ENCODE data around the gene PPT2. TPM values are rescaled to one million over a fixed set of nuclear protein-coding genes. Genes with fewer than 3 reads are reported as not detected.

Gene PPT2
- total and polyA plus RNA-seq, 2 of the 13 experiments (the other 11 are each of a cell fraction or from before 2014, with no cell fraction given) = 39.2 to 61.8 TPM

DNA sequence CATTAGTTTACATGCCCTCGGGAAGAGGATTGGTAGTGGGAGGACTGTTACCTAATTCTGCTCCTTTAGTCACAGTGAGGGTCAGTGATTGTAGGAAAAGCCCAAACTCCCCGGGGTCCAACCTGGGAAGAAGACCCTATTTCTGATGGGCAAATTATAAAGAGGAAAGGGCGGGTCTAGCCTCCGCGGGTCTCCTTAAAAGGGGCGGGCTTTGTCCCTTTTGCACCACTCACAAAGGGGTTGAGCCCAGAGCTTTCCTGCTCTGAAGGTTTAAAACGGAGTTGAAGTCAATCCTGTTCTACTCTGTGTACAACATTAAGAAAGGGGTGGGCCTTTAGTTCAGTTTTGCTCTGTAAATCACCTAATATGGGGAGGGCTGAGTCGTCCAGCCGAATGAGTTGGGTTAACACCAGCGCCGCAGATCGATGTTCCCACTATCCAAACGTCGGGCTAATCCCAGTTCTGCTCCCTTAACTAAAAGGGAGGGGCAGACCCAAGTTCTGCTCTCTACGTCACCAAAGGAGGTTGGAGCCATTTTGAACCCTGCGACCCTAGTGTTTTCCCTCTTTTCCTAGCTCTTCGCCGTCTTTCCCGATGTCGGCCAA, 23.3 kb downstream of the PPT2 start (continued):
- TF ChIP-seq KAT2B (IDR thresholded peaks at IDR 0.05; ENCODE audit: borderline replicate concordance, low read depth, low read length) (no peak), ZNF589 (CRISPR knock-in tag; conservative IDR thresholded peaks at IDR 0.05) (no peak), ZNF260 (CRISPR knock-in tag; IDR thresholded peaks at IDR 0.05; ENCODE audit: borderline replicate concordance, low read depth) (no peak), HHEX (CRISPR knock-in tag; IDR thresholded peaks at IDR 0.05) (0 out of 2 replicates have a peak, but pooled peaks have one; percentile 3), ZNF614 (CRISPR knock-in tag; IDR thresholded peaks at IDR 0.05; ENCODE audit: borderline replicate concordance) (peak; percentile 21; the same call in 1 of the 2 replicates), KLF12 (CRISPR knock-in tag; IDR thresholded peaks at IDR 0.05; ENCODE audit: borderline replicate concordance) (no peak), SRSF9 (IDR thresholded peaks at IDR 0.05; ENCODE audit: borderline replicate concordance, insufficient read depth, low read depth, low read length, poor library complexity, severe bottlenecking) (no peak), MAF1 (CRISPR knock-in tag; IDR thresholded peaks at IDR 0.05; ENCODE audit: borderline replicate concordance) (no peak), PHF5A (CRISPR knock-in tag; IDR thresholded peaks at IDR 0.05; ENCODE audit: low read depth, unreplicated experiment) (peak; percentile 17), DPF2 (CRISPR knock-in tag; IDR thresholded peaks at IDR 0.05; ENCODE audit: borderline replicate concordance, low read depth) (no peak), ZSCAN22 (CRISPR knock-in tag; IDR thresholded peaks at IDR 0.05) (no peak), MIER3 (CRISPR knock-in tag; IDR thresholded peaks at IDR 0.05; ENCODE audit: borderline replicate concordance) (peak; percentile 50; the same call in 1 of the 2 replicates), TEAD2 (CRISPR knock-in tag; IDR thresholded peaks at IDR 0.05) (no peak), ZNF496 (CRISPR knock-in tag; IDR thresholded peaks at IDR 0.05; ENCODE audit: insufficient replicate concordance) (no peak), MTA3 (CRISPR knock-in tag; IDR thresholded peaks at IDR 0.05) (no peak), SIX4 (CRISPR knock-in tag; IDR thresholded peaks at IDR 0.05) (no peak), ZNF557 (CRISPR knock-in tag; IDR thresholded peaks at IDR 0.05) (no peak), MTF2 (CRISPR knock-in tag; IDR thresholded peaks at IDR 0.05; ENCODE audit: borderline replicate concordance) (no peak), DR1 (CRISPR knock-in tag; IDR thresholded peaks at IDR 0.05) (no peak), CBX2 (IDR thresholded peaks at IDR 0.05; ENCODE audit: low read depth, low read length) (no peak), CBX2 (CRISPR knock-in tag; IDR thresholded peaks at IDR 0.05; ENCODE audit: low read depth) (no peak), YEATS2 (CRISPR knock-in tag; IDR thresholded peaks at IDR 0.05; ENCODE audit: borderline replicate concordance) (no peak), RBM22 (optimal IDR thresholded peaks at IDR 0.05; ENCODE audit: low read length) (no peak), RORA (CRISPR knock-in tag; IDR thresholded peaks at IDR 0.05) (no peak)
- TF ChIP-seq, protein P1, sequence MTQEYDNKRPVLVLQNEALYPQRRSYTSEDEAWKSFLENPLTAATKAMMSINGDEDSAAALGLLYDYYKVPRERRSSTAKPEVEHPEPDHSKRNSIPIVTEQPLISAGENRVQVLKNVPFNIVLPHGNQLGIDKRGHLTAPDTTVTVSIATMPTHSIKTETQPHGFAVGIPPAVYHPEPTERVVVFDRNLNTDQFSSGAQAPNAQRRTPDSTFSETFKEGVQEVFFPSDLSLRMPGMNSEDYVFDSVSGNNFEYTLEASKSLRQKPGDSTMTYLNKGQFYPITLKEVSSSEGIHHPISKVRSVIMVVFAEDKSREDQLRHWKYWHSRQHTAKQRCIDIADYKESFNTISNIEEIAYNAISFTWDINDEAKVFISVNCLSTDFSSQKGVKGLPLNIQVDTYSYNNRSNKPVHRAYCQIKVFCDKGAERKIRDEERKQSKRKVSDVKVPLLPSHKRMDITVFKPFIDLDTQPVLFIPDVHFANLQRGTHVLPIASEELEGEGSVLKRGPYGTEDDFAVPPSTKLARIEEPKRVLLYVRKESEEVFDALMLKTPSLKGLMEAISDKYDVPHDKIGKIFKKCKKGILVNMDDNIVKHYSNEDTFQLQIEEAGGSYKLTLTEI (CRISPR knock-in tag; conservative IDR thresholded peaks at IDR 0.05) = no peak
- TF ChIP-seq, protein P2, sequence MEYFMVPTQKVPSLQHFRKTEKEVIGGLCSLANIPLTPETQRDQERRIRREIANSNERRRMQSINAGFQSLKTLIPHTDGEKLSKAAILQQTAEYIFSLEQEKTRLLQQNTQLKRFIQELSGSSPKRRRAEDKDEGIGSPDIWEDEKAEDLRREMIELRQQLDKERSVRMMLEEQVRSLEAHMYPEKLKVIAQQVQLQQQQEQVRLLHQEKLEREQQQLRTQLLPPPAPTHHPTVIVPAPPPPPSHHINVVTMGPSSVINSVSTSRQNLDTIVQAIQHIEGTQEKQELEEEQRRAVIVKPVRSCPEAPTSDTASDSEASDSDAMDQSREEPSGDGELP (IDR thresholded peaks at IDR 0.05; ENCODE audit: borderline replicate concordance, low read depth) = no peak
- TF ChIP-seq, protein P3, sequence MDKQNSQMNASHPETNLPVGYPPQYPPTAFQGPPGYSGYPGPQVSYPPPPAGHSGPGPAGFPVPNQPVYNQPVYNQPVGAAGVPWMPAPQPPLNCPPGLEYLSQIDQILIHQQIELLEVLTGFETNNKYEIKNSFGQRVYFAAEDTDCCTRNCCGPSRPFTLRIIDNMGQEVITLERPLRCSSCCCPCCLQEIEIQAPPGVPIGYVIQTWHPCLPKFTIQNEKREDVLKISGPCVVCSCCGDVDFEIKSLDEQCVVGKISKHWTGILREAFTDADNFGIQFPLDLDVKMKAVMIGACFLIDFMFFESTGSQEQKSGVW (CRISPR knock-in tag; IDR thresholded peaks at IDR 0.05; ENCODE audit: borderline replicate concordance) = no peak
- TF ChIP-seq, protein P4, sequence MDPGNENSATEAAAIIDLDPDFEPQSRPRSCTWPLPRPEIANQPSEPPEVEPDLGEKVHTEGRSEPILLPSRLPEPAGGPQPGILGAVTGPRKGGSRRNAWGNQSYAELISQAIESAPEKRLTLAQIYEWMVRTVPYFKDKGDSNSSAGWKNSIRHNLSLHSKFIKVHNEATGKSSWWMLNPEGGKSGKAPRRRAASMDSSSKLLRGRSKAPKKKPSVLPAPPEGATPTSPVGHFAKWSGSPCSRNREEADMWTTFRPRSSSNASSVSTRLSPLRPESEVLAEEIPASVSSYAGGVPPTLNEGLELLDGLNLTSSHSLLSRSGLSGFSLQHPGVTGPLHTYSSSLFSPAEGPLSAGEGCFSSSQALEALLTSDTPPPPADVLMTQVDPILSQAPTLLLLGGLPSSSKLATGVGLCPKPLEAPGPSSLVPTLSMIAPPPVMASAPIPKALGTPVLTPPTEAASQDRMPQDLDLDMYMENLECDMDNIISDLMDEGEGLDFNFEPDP (CRISPR knock-in tag; conservative IDR thresholded peaks at IDR 0.05) = no peak
